Astrocyte (in vitro differentiated cells and primary cell): ENCODE data around the gene KATNB1. TPM values are rescaled to one million over a fixed set of nuclear protein-coding genes. Genes with fewer than 3 reads are reported as not detected.

ENCODE experiments used
- DNase-seq: peaks from one replicate; pipeline ENCODE4 v3.0.0-alpha.2; 2010; ENCODE audit warnings: low read depth
- FAIRE-seq: peaks from 2 replicates; lab custom pipeline; 2011; peaks lifted over from hg19 to GRCh38; lab: Jason Lieb, UNC
- H2AFZ ChIP-seq: 2 replicates; pipeline ENCODE4 v1.6.0; 2012; ENCODE audit warnings: low read depth, low read length, inconsistent platforms
- H3K27ac ChIP-seq: 2 replicates; pipeline ENCODE4 v1.5.1; 2011; ENCODE audit warnings: low read depth, low read length, inconsistent platforms
- H3K27me3 ChIP-seq: 2 replicates; pipeline ENCODE4 v1.6.0; 2011; ENCODE audit warnings: low read length, inconsistent platforms; ENCODE audit not compliant: insufficient read depth
- H3K36me3 ChIP-seq: 2 replicates; pipeline ENCODE4 v1.5.1; 2011; ENCODE audit warnings: low read length, inconsistent platforms; ENCODE audit not compliant: insufficient read depth
- H3K4me1 ChIP-seq: 2 replicates; pipeline ENCODE4 v1.5.1; 2011; ENCODE audit warnings: low read length, inconsistent platforms; ENCODE audit not compliant: insufficient read depth
- H3K4me2 ChIP-seq: 2 replicates; pipeline ENCODE4 v1.6.0; 2012; ENCODE audit warnings: low read length, inconsistent platforms
- H3K4me3 ChIP-seq: 2 replicates; pipeline ENCODE4 v1.5.1; 2011; ENCODE audit warnings: low read depth, mild to moderate bottlenecking, low read length, inconsistent platforms; ENCODE audit not compliant: insufficient read depth
- H3K79me2 ChIP-seq: 2 replicates; pipeline ENCODE4 v1.6.0; 2012; ENCODE audit warnings: mild to moderate bottlenecking, low read length, inconsistent platforms; ENCODE audit not compliant: insufficient read depth
- H3K9ac ChIP-seq: 2 replicates; pipeline ENCODE4 v1.6.0; 2012; ENCODE audit warnings: mild to moderate bottlenecking, low read length, inconsistent platforms
- H3K9me3 ChIP-seq: 2 replicates; pipeline ENCODE4 v1.5.1; 2012; ENCODE audit warnings: low read depth, mild to moderate bottlenecking, low read length, inconsistent platforms; ENCODE audit not compliant: insufficient read depth
- H4K20me1 ChIP-seq: 2 replicates; pipeline ENCODE4 v1.6.0; 2012; ENCODE audit warnings: low read length, inconsistent platforms; ENCODE audit not compliant: insufficient read depth
- H3K27ac Mint-ChIP-seq: one replicate; pipeline ENCODE4 v1.8.0; 2021; ENCODE audit warnings: mild to moderate bottlenecking, mixed read lengths; ENCODE audit not compliant: unreplicated experiment
- H3K27me3 Mint-ChIP-seq: one replicate; pipeline ENCODE4 v1.8.0; 2021; ENCODE audit warnings: low read depth, mixed read lengths; ENCODE audit not compliant: unreplicated experiment
- H3K36me3 Mint-ChIP-seq: one replicate; pipeline ENCODE4 v1.8.0; 2021; ENCODE audit warnings: low read depth, mixed read lengths; ENCODE audit not compliant: unreplicated experiment
- H3K4me1 Mint-ChIP-seq: one replicate; pipeline ENCODE4 v1.8.0; 2021; ENCODE audit warnings: low read depth, mixed read lengths; ENCODE audit not compliant: unreplicated experiment
- H3K4me3 Mint-ChIP-seq: one replicate; pipeline ENCODE4 v1.8.0; 2021; ENCODE audit warnings: mild to moderate bottlenecking, moderate library complexity, mixed read lengths; ENCODE audit not compliant: unreplicated experiment
- H3K9me3 Mint-ChIP-seq: one replicate; pipeline ENCODE4 v1.8.0; 2021; ENCODE audit warnings: mild to moderate bottlenecking, mixed read lengths; ENCODE audit not compliant: unreplicated experiment
- EZH2 ChIP-seq: IDR thresholded peaks from 2 replicates; pipeline ENCODE4 v1.6.1; 2012; ENCODE audit warnings: mild to moderate bottlenecking, low read length, inconsistent platforms; ENCODE audit not compliant: insufficient read depth
- total RNA-seq: library from RNA; stranded (reverse); gene quantifications from 2 replicates; pipeline ENCODE4 v1.2.1, GENCODE V29; 2021
- TF ChIP-seq, protein P1 (sequence below): IDR thresholded peaks from 2 replicates; pipeline ENCODE4 v1.5.1; 2011; ENCODE audit warnings: low read depth, mild to moderate bottlenecking, inconsistent platforms, low read length, moderate library complexity; ENCODE audit not compliant: insufficient read depth

Gene KATNB1
- total RNA-seq, 1 donor from 2014 or later: 28.6 TPM

DNA sequence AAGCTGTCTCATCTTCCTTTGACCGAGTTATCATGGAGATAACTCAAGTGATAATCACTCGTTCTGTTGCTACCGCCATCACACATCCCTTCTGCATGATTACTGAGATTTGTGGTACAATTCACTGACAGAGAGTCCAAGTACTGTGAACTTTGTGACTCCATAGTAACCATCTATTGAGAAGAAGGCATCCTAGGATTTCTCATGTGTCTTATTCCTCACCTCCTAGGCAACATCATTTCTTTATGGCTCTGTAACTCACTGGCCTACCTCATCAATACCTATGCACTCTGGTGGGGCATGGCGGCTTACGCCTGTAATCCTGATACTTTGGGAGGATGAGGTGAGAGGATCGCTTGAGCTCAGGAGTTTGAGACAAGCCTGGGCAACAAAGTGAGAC is 21.5 kb upstream of the KATNB1 start:
- Mint-ChIP-seq H3K4me3 (no peak overlapping the region), H3K27me3 (peaks cover 37% of the 10 kb centered on the region), H3K27ac (no peak overlapping the region), H3K4me1 (no peaks in the 10 kb centered on the region), H3K36me3 (no peaks in the 10 kb centered on the region), H3K9me3 (no peaks in the 10 kb centered on the region)
- Histone ChIP-seq H3K9ac (no peak overlapping the region), H3K9me3 (no peaks in the 10 kb centered on the region), H3K79me2 (no peaks in the 10 kb centered on the region), H3K4me3 (no peak overlapping the region), H3K4me2 (no peak overlapping the region), H2AFZ (no peak overlapping the region), H3K4me1 (no peaks in the 10 kb centered on the region), H3K27ac (no peak overlapping the region), H3K36me3 (no peaks in the 10 kb centered on the region), H3K27me3 (peaks cover 32% of the 10 kb centered on the region), H4K20me1 (no peaks in the 10 kb centered on the region)
- TF ChIP-seq EZH2: no peak
- TF ChIP-seq, protein P1, sequence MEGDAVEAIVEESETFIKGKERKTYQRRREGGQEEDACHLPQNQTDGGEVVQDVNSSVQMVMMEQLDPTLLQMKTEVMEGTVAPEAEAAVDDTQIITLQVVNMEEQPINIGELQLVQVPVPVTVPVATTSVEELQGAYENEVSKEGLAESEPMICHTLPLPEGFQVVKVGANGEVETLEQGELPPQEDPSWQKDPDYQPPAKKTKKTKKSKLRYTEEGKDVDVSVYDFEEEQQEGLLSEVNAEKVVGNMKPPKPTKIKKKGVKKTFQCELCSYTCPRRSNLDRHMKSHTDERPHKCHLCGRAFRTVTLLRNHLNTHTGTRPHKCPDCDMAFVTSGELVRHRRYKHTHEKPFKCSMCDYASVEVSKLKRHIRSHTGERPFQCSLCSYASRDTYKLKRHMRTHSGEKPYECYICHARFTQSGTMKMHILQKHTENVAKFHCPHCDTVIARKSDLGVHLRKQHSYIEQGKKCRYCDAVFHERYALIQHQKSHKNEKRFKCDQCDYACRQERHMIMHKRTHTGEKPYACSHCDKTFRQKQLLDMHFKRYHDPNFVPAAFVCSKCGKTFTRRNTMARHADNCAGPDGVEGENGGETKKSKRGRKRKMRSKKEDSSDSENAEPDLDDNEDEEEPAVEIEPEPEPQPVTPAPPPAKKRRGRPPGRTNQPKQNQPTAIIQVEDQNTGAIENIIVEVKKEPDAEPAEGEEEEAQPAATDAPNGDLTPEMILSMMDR: no peak
- FAIRE-seq: no peak
- DNase-seq: no peak

DNA sequence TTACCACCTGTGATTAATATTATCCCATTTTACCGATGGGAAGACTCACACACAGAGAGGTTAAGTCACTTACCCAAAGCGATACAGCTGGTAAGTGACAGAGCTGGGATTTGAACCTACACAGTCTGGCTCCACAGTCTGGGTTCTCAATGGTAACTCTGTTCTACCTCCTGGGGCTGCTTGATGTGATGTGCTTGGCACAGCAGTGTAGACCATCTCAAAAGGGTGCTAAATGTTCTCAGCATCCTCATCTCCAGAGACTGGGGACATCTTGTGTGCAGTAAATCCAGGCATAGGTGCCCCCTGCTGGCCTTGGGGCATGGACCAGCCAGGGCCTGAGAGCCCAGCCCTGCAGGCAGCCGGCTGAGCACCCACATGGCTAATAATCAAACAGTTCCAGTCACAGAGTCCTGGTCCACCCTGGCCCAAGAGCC is 15.4 kb upstream of the KATNB1 start:
- Histone ChIP-seq H3K27ac (no peak overlapping the region), H3K4me1 (no peaks in the 10 kb centered on the region), H3K4me3 (no peak overlapping the region), H3K36me3 (no peaks in the 10 kb centered on the region), H3K79me2 (no peaks in the 10 kb centered on the region), H3K9me3 (no peaks in the 10 kb centered on the region), H3K9ac (no peak overlapping the region), H2AFZ (no peak overlapping the region), H3K4me2 (no peak overlapping the region), H3K27me3 (peaks cover 4% of the 10 kb centered on the region), H4K20me1 (no peaks in the 10 kb centered on the region)
- DNase-seq (peak; percentile 8), FAIRE-seq (no peak)
- Mint-ChIP-seq H3K4me3 (no peak overlapping the region), H3K9me3 (no peaks in the 10 kb centered on the region), H3K4me1 (no peaks in the 10 kb centered on the region), H3K27ac (no peak overlapping the region), H3K27me3 (peaks cover 29% of the 10 kb centered on the region), H3K36me3 (no peaks in the 10 kb centered on the region)
- TF ChIP-seq, protein P1: peak; percentile 59
- no peak for TF ChIP-seq EZH2

DNA sequence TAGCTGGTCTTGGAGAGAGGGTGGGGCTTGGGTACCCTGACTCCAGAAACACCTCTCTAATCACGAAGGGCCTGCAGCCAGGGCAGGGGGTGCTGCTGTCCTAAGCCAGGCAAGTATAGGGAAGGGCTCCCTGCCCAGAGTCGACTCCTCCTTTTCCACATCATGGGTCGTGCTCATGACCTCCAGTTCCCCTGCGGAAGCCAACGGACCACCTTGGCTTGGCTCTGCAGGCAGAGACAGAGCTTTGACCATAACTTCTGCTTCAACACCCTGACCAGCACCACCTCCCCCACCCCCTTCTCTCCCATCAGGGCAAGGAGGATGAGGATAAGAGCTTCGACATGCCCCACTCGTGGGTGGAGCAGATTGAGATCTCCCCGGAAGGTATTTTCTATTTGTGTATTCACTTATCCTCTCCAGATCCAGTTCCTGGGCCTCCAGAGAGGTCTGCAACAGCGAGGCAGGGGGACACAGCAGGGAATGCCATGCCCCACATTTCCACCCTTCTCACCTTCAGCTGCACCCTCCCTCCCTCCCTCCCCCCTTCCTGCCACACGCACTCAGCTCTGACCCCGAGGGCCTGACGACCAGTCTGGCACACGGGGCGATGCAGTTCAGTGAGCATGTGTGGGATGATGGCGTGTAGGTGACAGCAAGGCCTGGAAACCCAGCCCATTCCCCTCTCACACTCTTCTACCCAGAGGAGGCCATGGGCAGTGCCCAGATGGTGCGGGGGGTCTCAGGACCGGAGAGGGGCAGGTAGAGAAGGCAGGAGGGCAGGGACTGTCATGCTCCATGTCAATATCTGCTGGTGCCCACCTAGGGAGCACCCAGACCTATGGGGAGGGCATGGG is 14.0 kb upstream of the KATNB1 start:
- Histone ChIP-seq H3K36me3 (no peaks in the 10 kb centered on the region), H3K27me3 (no peaks in the 10 kb centered on the region), H3K4me2 (no peak overlapping the region), H3K27ac (no peak overlapping the region), H3K9me3 (no peaks in the 10 kb centered on the region), H3K9ac (no peak overlapping the region), H2AFZ (no peak overlapping the region), H4K20me1 (no peaks in the 10 kb centered on the region), H3K4me3 (no peak overlapping the region), H3K79me2 (no peaks in the 10 kb centered on the region), H3K4me1 (no peaks in the 10 kb centered on the region)
- no peak overlapping the region for H3K27ac Mint-ChIP-seq
- H3K4me3 Mint-ChIP-seq: no peak overlapping the region
- H3K27me3 Mint-ChIP-seq: peaks cover 21% of the 10 kb centered on the region
- no peak for DNase-seq
- no peaks in the 10 kb centered on the region for H3K9me3 Mint-ChIP-seq
- no peaks in the 10 kb centered on the region for H3K4me1 Mint-ChIP-seq
- no peaks in the 10 kb centered on the region for H3K36me3 Mint-ChIP-seq
- TF ChIP-seq, protein P1: no peak
- no peak for TF ChIP-seq EZH2
- FAIRE-seq: no peak
